Measurements from ENCODE around the gene LRP1B. TPM values are rescaled to one million over a fixed set of nuclear protein-coding genes. Genes with fewer than 3 reads are reported as not detected.

The LRP1B gene
- total RNA-seq: not detected

GRCh38 chr2:142131010-142131669 is at the start of gene LRP1B:
Gene LRP1B (minus strand): TSS chr2:142131016. CDS start chr2:142130729, 287 bp downstream.
- Mint-ChIP-seq H3K4me1 (ENCODE audit: low read depth) (peaks cover 3% of the 10 kb centered on the region), H3K27me3 (ENCODE audit: low read depth) (peaks cover 25% of the 10 kb centered on the region), H3K9me3 (ENCODE audit: insufficient read depth) (no peaks in the 10 kb centered on the region), H3K36me3 (ENCODE audit: low read depth) (no peaks in the 10 kb centered on the region), H3K27ac (no peak within 1 kb of the TSS), H3K4me3 (peak within 1 kb of the TSS; percentile 48)
- ATAC-seq (no peak), DNase-seq (no peak)
- POLR2A ChIA-PET: no interaction called here
- CTCF ChIA-PET: interaction anchor here (1.1 kb wide), 1 partner anchor 9 kb away, joined by 4 read pairs; no protein-coding TSS in a partner anchor

GRCh38 chr2:142179686-142180085 is 48.9 kb upstream of the LRP1B start:
- no peak overlapping the region for H3K27ac Mint-ChIP-seq
- no peaks in the 10 kb centered on the region for H3K4me1 Mint-ChIP-seq (ENCODE audit: low read depth)
- DNase-seq (no peak), ATAC-seq (no peak)
- H3K36me3 Mint-ChIP-seq (ENCODE audit: low read depth): no peaks in the 10 kb centered on the region
- POLR2A ChIA-PET: no interaction called here
- CTCF ChIA-PET: no interaction called here
- no peaks in the 10 kb centered on the region for H3K27me3 Mint-ChIP-seq (ENCODE audit: low read depth)
- H3K4me3 Mint-ChIP-seq: no peak overlapping the region
- H3K9me3 Mint-ChIP-seq (ENCODE audit: insufficient read depth): no peaks in the 10 kb centered on the region

- Mint-ChIP-seq H3K36me3 (ENCODE audit: low read depth) (no peaks in the 10 kb centered on the region), H3K9me3 (ENCODE audit: insufficient read depth) (no peaks in the 10 kb centered on the region), H3K27me3 (ENCODE audit: low read depth) (no peaks in the 10 kb centered on the region), H3K4me3 (no peak overlapping the region), H3K4me1 (ENCODE audit: low read depth) (no peaks in the 10 kb centered on the region), H3K27ac (no peak overlapping the region)
- POLR2A ChIA-PET: no interaction called here
- DNase-seq (no peak), ATAC-seq (no peak)
- CTCF ChIA-PET: no interaction called here
These were observed 47.8 kb upstream of the LRP1B start for GRCh38 chr2:142178604-142179003.

GRCh38 chr2:142176941-142177340 is 46.1 kb upstream of the LRP1B start:
- Mint-ChIP-seq H3K36me3 (ENCODE audit: low read depth) (no peaks in the 10 kb centered on the region), H3K27me3 (ENCODE audit: low read depth) (no peaks in the 10 kb centered on the region), H3K4me1 (ENCODE audit: low read depth) (no peaks in the 10 kb centered on the region), H3K9me3 (ENCODE audit: insufficient read depth) (no peaks in the 10 kb centered on the region), H3K4me3 (no peak overlapping the region), H3K27ac (no peak overlapping the region)
- ChIA-PET CTCF (no interaction called here), POLR2A (no interaction called here)
- DNase-seq (no peak), ATAC-seq (no peak)

GRCh38 chr2:142175813-142176338 is 45.1 kb upstream of the LRP1B start:
- ATAC-seq: no peak
- no peak for DNase-seq
- ChIA-PET POLR2A (no interaction called here), CTCF (no interaction called here)
- Mint-ChIP-seq H3K4me1 (ENCODE audit: low read depth) (no peaks in the 10 kb centered on the region), H3K36me3 (ENCODE audit: low read depth) (no peaks in the 10 kb centered on the region), H3K27me3 (ENCODE audit: low read depth) (no peaks in the 10 kb centered on the region), H3K9me3 (ENCODE audit: insufficient read depth) (no peaks in the 10 kb centered on the region), H3K27ac (no peak overlapping the region), H3K4me3 (no peak overlapping the region)

- DNase-seq (no peak), ATAC-seq (no peak)
- Mint-ChIP-seq H3K4me3 (no peak overlapping the region), H3K27ac (no peak overlapping the region), H3K27me3 (ENCODE audit: low read depth) (no peaks in the 10 kb centered on the region), H3K4me1 (ENCODE audit: low read depth) (no peaks in the 10 kb centered on the region), H3K9me3 (ENCODE audit: insufficient read depth) (no peaks in the 10 kb centered on the region), H3K36me3 (ENCODE audit: low read depth) (no peaks in the 10 kb centered on the region)
- ChIA-PET CTCF (no interaction called here), POLR2A (no interaction called here)
These were observed 43.4 kb upstream of the LRP1B start for GRCh38 chr2:142174176-142174575.

GRCh38 chr2:142170847-142171246 is 40.0 kb upstream of the LRP1B start:
- ATAC-seq (no peak), DNase-seq (no peak)
- Mint-ChIP-seq H3K4me3 (no peak overlapping the region), H3K9me3 (ENCODE audit: insufficient read depth) (no peaks in the 10 kb centered on the region), H3K4me1 (ENCODE audit: low read depth) (no peaks in the 10 kb centered on the region), H3K27me3 (ENCODE audit: low read depth) (no peaks in the 10 kb centered on the region), H3K36me3 (ENCODE audit: low read depth) (no peaks in the 10 kb centered on the region), H3K27ac (no peak overlapping the region)
- ChIA-PET CTCF (no interaction called here), POLR2A (no interaction called here)

GRCh38 chr2:142165790-142166189 is 35.0 kb upstream of the LRP1B start:
- no peak for DNase-seq
- POLR2A ChIA-PET: no interaction called here
- Mint-ChIP-seq H3K27me3 (ENCODE audit: low read depth) (no peaks in the 10 kb centered on the region), H3K4me1 (ENCODE audit: low read depth) (no peaks in the 10 kb centered on the region), H3K36me3 (ENCODE audit: low read depth) (no peaks in the 10 kb centered on the region), H3K27ac (no peak overlapping the region), H3K9me3 (ENCODE audit: insufficient read depth) (no peaks in the 10 kb centered on the region), H3K4me3 (no peak overlapping the region)
- CTCF ChIA-PET: no interaction called here
- ATAC-seq: no peak

GRCh38 chr2:142153601-142154000 is 22.8 kb upstream of the LRP1B start:
- Mint-ChIP-seq H3K27me3 (ENCODE audit: low read depth) (no peaks in the 10 kb centered on the region), H3K4me1 (ENCODE audit: low read depth) (no peaks in the 10 kb centered on the region)
- POLR2A ChIA-PET: no interaction called here

GRCh38 chr2:142150453-142150852 is 19.6 kb upstream of the LRP1B start:
- Mint-ChIP-seq H3K9me3 (ENCODE audit: insufficient read depth) (no peaks in the 10 kb centered on the region), H3K27me3 (ENCODE audit: low read depth) (no peaks in the 10 kb centered on the region), H3K36me3 (ENCODE audit: low read depth) (no peaks in the 10 kb centered on the region), H3K4me3 (no peak overlapping the region), H3K27ac (no peak overlapping the region), H3K4me1 (ENCODE audit: low read depth) (no peaks in the 10 kb centered on the region)
- ChIA-PET POLR2A (no interaction called here), CTCF (no interaction called here)
- ATAC-seq (no peak), DNase-seq (no peak)

More at GRCh38 chr2:142153601-142154000, 22.8 kb upstream of the LRP1B start:
- CTCF ChIA-PET: no interaction called here
- Mint-ChIP-seq H3K4me3 (no peak overlapping the region), H3K9me3 (ENCODE audit: insufficient read depth) (peaks cover 3% of the 10 kb centered on the region), H3K27ac (no peak overlapping the region), H3K36me3 (ENCODE audit: low read depth) (no peaks in the 10 kb centered on the region)
- ATAC-seq (no peak), DNase-seq (no peak)

GRCh38 chr2:142144547-142144946 is 13.7 kb upstream of the LRP1B start:
- ATAC-seq: no peak
- H3K27ac Mint-ChIP-seq: no peak overlapping the region
- no peaks in the 10 kb centered on the region for H3K27me3 Mint-ChIP-seq (ENCODE audit: low read depth)
- H3K4me3 Mint-ChIP-seq: no peak overlapping the region
- CTCF ChIA-PET: no interaction called here
- no peaks in the 10 kb centered on the region for H3K4me1 Mint-ChIP-seq (ENCODE audit: low read depth)
- H3K36me3 Mint-ChIP-seq (ENCODE audit: low read depth): no peaks in the 10 kb centered on the region
- no peak for DNase-seq
- POLR2A ChIA-PET: no interaction called here
- no peaks in the 10 kb centered on the region for H3K9me3 Mint-ChIP-seq (ENCODE audit: insufficient read depth)

GRCh38 chr2:142142595-142142994 is 11.8 kb upstream of the LRP1B start:
- no peaks in the 10 kb centered on the region for H3K36me3 Mint-ChIP-seq (ENCODE audit: low read depth)
- ChIA-PET POLR2A (no interaction called here), CTCF (no interaction called here)
- no peaks in the 10 kb centered on the region for H3K9me3 Mint-ChIP-seq (ENCODE audit: insufficient read depth)
- no peak overlapping the region for H3K27ac Mint-ChIP-seq
- DNase-seq (no peak), ATAC-seq (no peak)
- no peak overlapping the region for H3K4me3 Mint-ChIP-seq
- no peaks in the 10 kb centered on the region for H3K4me1 Mint-ChIP-seq (ENCODE audit: low read depth)
- H3K27me3 Mint-ChIP-seq (ENCODE audit: low read depth): no peaks in the 10 kb centered on the region

GRCh38 chr2:142140434-142140845 is 9.6 kb upstream of the LRP1B start:
- POLR2A ChIA-PET: no interaction called here
- CTCF ChIA-PET: interaction anchor here (0.7 to 0.9 kb wide), 2 partner anchors 10 to 19 kb away, joined by 3 to 4 read pairs; no protein-coding TSS in a partner anchor
- DNase-seq: no peak
- Mint-ChIP-seq H3K4me1 (ENCODE audit: low read depth) (no peaks in the 10 kb centered on the region), H3K27me3 (ENCODE audit: low read depth) (no peaks in the 10 kb centered on the region), H3K4me3 (no peak overlapping the region), H3K36me3 (ENCODE audit: low read depth) (no peaks in the 10 kb centered on the region), H3K27ac (no peak overlapping the region), H3K9me3 (ENCODE audit: insufficient read depth) (no peaks in the 10 kb centered on the region)
- ATAC-seq: no peak

All from activated CD8-positive, alpha-beta T cell treated with anti-CD3 and anti-CD28 coated beads, Interleukin-2, amount 10 ng/mL, durations not matched to agents 7 days and 5 days (primary cell).